Immature natural killer cell (primary cell): ENCODE data around the gene GPC1. TPM values are rescaled to one million over a fixed set of nuclear protein-coding genes. Genes with fewer than 3 reads are reported as not detected.
"Not testable (repeated sequence)": the region's sequence is repeated elsewhere in the genome, so short reads cannot be mapped to it uniquely, and the experiment has no call there.

Source experiments
- DNase-seq, 3 donors: peaks; one replicate each; pipeline ENCODE4 v3.0.0; 2022; ENCODE audit warnings: mixed read lengths in 1 of 3
- H3K27ac Mint-ChIP-seq, 6 donors: one replicate each; pipeline ENCODE4 v1.8.0; 2020; ENCODE audit warnings: mixed read lengths in 6 of 6, mild to moderate bottlenecking in 5 of 6, inconsistent platforms in 4 of 6, moderate library complexity in 3 of 6
- H3K27me3 Mint-ChIP-seq, 3 donors: one replicate each; pipeline ENCODE4 v1.8.0; 2020 to 2021; ENCODE audit warnings: low read depth in 3 of 3, mild to moderate bottlenecking in 3 of 3, mixed read lengths in 3 of 3, moderate library complexity in 3 of 3, inconsistent platforms in 1 of 3
- H3K36me3 Mint-ChIP-seq, 3 donors: one replicate each; pipeline ENCODE4 v1.8.0; 2020; ENCODE audit warnings: mixed read lengths in 3 of 3, inconsistent platforms in 2 of 3, mild to moderate bottlenecking in 2 of 3
- H3K4me1 Mint-ChIP-seq, 2 donors: one replicate each; pipeline ENCODE4 v1.8.0; 2020; ENCODE audit warnings: inconsistent platforms in 2 of 2, mild to moderate bottlenecking in 2 of 2, mixed read lengths in 2 of 2, moderate library complexity in 1 of 2
- H3K4me3 Mint-ChIP-seq, 5 donors: one replicate each; pipeline ENCODE4 v1.8.0; 2020; ENCODE audit warnings: mild to moderate bottlenecking in 5 of 5, mixed read lengths in 5 of 5, inconsistent platforms in 3 of 5, moderate library complexity in 3 of 5
- H3K9me3 Mint-ChIP-seq, 6 donors: one replicate each; pipeline ENCODE4 v1.8.0; 2020; ENCODE audit warnings: mild to moderate bottlenecking in 6 of 6, mixed read lengths in 6 of 6, inconsistent platforms in 4 of 6, moderate library complexity in 3 of 6
- polyA plus RNA-seq, 3 donors: library from polyadenylated mRNA; unstranded; fragments of 300-500 nt; fragmentation: Illumina TruSeq; gene quantifications; one replicate each; pipeline ENCODE4 v1.2.3, GENCODE V29; 2021

Gene GPC1
- polyA plus RNA-seq, 3 donors from 2014 or later = not detected

DNA sequence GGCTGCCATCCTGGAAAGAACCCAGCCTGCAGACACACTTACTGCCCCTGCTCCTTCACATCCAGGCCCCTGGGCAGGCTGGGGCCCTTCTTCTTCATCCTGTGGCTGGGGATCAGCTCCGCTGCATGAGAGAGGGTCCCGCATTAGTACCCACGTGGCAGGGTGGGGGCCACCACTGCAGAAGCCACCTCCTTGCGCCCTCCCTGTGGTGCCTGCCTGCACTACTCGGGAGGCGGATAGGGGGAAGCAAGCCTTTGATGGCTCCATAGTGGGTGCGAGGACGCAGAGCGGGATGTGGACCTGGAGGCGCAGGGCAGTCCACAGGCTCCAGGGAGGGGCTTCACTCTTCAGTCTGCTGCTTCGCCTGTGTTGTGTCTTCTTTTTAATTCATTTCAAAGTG is 46.7 kb downstream of the GPC1 start:
- H3K27ac Mint-ChIP-seq = no peak overlapping the region
- peaks cover 4 to 15% (median 13%) of the 10 kb centered on the region in 3 donors for H3K36me3 Mint-ChIP-seq
- no peaks in the 10 kb centered on the region for H3K27me3 Mint-ChIP-seq
- H3K9me3 Mint-ChIP-seq = peaks cover 0 to 5% (median 3%) of the 10 kb centered on the region in 6 donors
- H3K4me1 Mint-ChIP-seq = no peaks in the 10 kb centered on the region
- DNase-seq = no peak
- no peak overlapping the region for H3K4me3 Mint-ChIP-seq

DNA sequence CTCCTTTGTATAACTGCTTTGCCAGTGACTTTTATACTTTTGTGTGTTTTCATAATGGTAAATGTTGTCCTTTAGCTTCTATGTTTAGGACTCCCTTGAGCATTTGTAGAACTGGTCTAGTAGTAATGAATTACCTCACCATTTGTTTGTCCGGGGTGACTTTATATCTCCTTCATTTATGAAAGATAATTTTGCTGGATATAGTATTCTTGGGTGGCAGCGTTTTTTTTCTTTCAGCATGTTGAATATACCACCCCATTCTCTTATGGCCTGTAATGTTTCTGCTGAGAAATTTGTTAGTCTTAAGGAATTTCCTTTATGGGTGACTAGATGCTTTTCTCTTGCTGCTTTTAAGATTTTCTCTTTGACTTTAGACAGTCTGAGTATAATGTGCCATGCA is 56.0 kb downstream of the GPC1 start:
- peaks cover 35 to 52% (median 41%) of the 10 kb centered on the region in 3 donors for H3K36me3 Mint-ChIP-seq
- peaks cover 0 to 9% (median 3%) of the 10 kb centered on the region in 3 donors for H3K27me3 Mint-ChIP-seq
- H3K9me3 Mint-ChIP-seq = peaks cover 19 to 61% (median 54%) of the 10 kb centered on the region in 6 donors
- no peak overlapping the region for H3K4me3 Mint-ChIP-seq
- H3K27ac Mint-ChIP-seq = no peak overlapping the region
- no peaks in the 10 kb centered on the region for H3K4me1 Mint-ChIP-seq
- no peak for DNase-seq

DNA sequence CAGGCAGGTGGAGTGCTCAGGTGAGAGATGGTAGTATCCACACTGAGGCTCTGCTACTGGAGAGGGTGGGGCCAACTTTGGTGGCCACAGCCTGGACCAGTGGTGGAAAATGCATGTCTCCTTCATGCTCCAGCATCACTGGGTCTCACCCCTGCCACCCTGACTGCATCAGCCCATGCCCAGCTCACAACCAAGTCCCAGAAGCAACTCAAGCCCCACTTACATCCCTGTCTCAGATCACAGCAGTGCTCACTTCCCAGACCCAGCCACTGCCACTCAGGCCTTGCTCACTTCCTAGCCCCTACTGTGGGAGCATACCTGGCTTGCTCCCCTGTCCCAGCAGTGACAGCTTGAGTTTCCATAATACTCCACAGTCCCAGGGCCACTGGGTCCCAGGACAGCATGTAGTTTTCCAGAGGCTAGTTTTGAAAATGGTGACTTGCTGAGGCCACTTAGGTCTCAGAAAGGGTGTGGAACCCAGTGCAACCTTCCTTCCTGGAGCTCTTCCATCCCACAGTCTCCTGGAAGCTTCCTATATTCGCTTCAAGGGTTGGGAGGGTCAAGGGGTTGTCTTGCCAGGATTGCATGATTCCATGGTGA is 58.8 kb downstream of the GPC1 start:
- H3K36me3 Mint-ChIP-seq = peaks cover 45 to 50% (median 46%) of the 10 kb centered on the region in 3 donors
- no peak for DNase-seq

DNA sequence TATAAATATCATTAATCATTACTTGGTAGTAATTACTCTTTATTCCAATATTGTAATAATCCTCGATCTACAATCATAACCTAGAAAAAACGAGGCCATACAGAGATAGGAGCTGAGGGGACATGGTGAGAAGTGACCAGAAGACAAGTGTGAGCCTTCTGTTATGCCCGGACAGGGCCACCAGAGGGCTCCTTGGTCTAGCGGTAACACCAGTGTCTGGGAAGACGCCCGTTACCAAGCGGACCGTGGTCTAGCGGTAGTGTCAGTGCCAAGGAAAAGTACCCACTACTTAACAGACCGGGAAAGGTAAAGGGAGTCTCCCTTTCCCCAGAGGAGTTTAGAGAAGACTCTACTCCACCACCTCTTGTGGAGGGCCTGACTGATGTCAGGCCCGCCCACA is 59.5 kb downstream of the GPC1 start:
- not testable (repeated sequence) for H3K27ac Mint-ChIP-seq

More for the DNA sequence above, 58.8 kb downstream of the GPC1 start:
- Mint-ChIP-seq H3K4me1 (no peaks in the 10 kb centered on the region), H3K9me3 (peaks cover 15 to 37% (median 32%) of the 10 kb centered on the region in 6 donors), H3K4me3 (no peak overlapping the region), H3K27ac (no peak overlapping the region), H3K27me3 (peaks cover 0 to 9% (median 3%) of the 10 kb centered on the region in 3 donors)

DNA sequence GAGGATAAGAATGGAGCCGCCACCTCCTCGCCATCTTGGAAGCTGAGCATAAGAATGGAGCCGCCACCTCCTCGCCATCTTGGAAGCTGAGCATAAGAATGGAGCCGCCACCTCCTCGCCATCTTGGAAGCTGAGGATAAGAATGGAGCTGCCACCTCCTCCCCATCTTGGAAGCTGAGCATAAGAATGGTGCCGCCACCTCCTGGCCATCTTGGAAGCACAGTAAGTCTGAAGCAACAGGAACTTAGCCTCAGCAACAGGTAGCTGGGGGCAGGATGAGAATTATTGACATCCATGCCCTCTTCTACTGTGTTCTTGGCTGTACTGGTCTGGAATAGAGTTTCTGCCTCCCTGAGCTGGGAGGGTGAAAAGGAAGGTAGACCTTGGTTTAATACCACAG is 61.6 kb downstream of the GPC1 start:
- peaks cover 31 to 46% (median 40%) of the 10 kb centered on the region in 3 donors for H3K36me3 Mint-ChIP-seq
- H3K27ac Mint-ChIP-seq, H3K4me1 Mint-ChIP-seq, H3K27me3 Mint-ChIP-seq, DNase-seq, H3K4me3 Mint-ChIP-seq: not testable (repeated sequence)
- H3K9me3 Mint-ChIP-seq = peaks cover 5 to 11% (median 6%) of the 10 kb centered on the region in 6 donors

More for the DNA sequence above, 59.5 kb downstream of the GPC1 start:
- DNase-seq, H3K27me3 Mint-ChIP-seq, H3K4me3 Mint-ChIP-seq, H3K4me1 Mint-ChIP-seq: not testable (repeated sequence)
- H3K36me3 Mint-ChIP-seq = peaks cover 42 to 50% (median 45%) of the 10 kb centered on the region in 3 donors
- H3K9me3 Mint-ChIP-seq = peaks cover 11 to 31% (median 25%) of the 10 kb centered on the region in 6 donors

DNA sequence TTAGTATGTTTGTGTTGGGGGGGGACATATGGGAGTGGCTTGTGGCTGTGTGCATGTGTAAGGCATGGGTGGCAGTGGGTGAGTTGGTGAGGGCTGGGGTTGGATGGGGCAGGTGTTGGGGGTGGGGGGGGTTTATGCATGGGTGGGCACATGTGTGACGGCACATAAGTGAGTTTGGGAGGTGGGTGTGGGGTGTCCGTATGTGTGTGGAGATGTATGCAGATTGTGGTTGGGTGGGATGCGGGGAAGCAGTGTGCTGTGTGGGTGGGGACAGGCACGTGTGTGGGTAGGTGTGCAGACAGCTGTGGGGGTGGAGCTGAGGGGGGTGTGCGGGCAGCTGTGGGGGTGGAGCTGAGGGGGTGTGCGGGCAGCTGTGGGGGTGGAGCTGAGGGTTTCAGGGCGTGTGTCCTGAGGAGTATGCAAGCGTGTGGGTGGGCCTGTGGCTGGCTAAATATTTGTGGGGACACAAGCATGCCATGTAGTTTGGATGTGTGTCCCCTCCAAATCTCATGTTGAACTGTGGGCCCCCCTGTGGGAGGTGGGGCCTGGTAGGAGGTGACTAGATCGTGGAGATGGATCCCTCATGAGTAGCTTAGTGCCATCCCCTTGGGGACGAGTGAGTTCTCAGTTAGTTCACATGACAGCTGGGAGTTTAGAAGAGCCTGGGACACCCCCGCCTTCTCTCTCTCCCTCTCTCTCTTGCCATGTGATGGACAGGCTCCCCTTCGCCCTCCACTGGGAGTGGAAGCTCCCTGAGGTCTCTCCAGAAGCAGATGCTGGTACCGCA is 62.9 kb downstream of the GPC1 start:
- no peak overlapping the region for H3K27ac Mint-ChIP-seq
- peaks cover 26 to 43% (median 34%) of the 10 kb centered on the region in 3 donors for H3K36me3 Mint-ChIP-seq
- DNase-seq = no peak
- peaks cover 0 to 3% (median 2%) of the 10 kb centered on the region in 6 donors for H3K9me3 Mint-ChIP-seq
- H3K27me3 Mint-ChIP-seq = peaks cover 1 to 3% (median 3%) of the 10 kb centered on the region in 3 donors
- H3K4me1 Mint-ChIP-seq = no peaks in the 10 kb centered on the region
- H3K4me3 Mint-ChIP-seq = no peak overlapping the region

DNA sequence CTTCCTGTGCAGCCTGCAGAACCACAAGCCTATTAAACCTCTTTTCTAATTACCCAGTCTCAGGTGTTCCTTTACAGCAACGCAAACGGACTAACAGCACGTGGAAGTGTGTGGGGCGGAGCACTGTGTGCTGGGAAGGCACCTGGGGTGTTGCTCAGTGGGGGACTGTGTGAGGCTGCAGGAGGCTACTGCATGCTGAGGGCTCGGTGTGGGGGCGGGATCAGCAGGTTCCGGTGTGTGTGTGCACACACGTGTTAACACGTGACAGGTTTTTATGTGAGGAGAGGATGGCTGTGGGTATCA is 63.4 kb downstream of the GPC1 start:
- H3K36me3 Mint-ChIP-seq = peaks cover 23 to 38% (median 31%) of the 10 kb centered on the region in 3 donors
- H3K4me1 Mint-ChIP-seq = no peaks in the 10 kb centered on the region
- no peak overlapping the region for H3K4me3 Mint-ChIP-seq
- no peak for DNase-seq
- peaks cover 0 to 2% (median 0%) of the 10 kb centered on the region in 6 donors for H3K9me3 Mint-ChIP-seq
- no peak overlapping the region for H3K27ac Mint-ChIP-seq
- peaks cover 1 to 3% (median 2%) of the 10 kb centered on the region in 3 donors for H3K27me3 Mint-ChIP-seq

DNA sequence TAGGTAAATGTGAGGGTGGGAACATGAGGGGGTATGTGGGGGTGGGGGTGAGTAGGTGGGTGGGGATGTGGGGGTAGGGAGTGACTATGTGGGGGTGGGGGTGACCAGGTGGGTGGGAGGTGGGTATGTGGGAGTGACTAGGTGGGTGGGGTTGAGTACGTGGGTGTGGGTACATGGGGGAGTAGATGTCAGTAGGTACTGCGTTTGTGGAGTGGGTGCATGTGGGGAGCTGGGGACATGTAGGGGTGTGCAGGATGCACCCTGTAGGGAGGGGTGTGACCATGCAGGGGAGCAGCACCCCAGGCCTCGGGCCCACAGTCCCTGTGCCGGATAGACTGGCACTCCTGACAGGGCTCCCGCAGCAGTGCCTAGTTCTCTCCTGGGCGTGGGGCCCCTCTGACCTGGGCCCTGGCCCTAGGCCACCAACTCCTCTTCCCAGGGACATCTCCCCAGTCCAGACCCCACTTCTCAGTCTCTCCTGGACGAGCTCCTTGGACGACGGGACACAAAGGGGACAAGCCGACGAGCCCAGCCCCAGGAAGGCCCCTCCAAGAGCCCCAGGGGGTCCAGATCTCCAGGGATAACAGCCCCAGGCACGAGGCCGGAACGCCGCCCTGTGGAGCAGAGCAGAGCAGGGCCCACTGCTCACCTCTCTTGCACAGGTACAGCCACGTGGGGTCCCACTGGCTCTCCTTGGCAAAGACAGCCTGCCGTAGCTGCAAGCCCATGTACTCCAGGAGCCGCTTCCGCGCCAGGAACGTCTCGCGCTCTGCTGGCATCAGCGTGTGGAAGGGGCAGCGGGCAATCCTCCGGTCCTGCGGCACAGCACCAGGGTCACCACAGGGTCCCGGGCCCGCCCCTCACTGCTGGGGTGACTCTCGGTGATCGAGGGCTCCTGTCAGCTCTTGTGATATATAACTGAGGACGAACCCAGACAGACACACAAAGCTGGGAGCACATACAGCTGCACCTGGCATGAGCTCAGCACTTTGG is 64.1 kb downstream of the GPC1 start:
- Mint-ChIP-seq H3K4me1 (no peaks in the 10 kb centered on the region), H3K27ac (no peak overlapping the region), H3K9me3 (peaks cover 0 to 2% (median 0%) of the 10 kb centered on the region in 6 donors), H3K4me3 (no peak overlapping the region), H3K27me3 (peaks cover under 1 to 2% (median 1%) of the 10 kb centered on the region in 3 donors), H3K36me3 (peaks cover 23 to 38% (median 31%) of the 10 kb centered on the region in 3 donors)
- no peak for DNase-seq

DNA sequence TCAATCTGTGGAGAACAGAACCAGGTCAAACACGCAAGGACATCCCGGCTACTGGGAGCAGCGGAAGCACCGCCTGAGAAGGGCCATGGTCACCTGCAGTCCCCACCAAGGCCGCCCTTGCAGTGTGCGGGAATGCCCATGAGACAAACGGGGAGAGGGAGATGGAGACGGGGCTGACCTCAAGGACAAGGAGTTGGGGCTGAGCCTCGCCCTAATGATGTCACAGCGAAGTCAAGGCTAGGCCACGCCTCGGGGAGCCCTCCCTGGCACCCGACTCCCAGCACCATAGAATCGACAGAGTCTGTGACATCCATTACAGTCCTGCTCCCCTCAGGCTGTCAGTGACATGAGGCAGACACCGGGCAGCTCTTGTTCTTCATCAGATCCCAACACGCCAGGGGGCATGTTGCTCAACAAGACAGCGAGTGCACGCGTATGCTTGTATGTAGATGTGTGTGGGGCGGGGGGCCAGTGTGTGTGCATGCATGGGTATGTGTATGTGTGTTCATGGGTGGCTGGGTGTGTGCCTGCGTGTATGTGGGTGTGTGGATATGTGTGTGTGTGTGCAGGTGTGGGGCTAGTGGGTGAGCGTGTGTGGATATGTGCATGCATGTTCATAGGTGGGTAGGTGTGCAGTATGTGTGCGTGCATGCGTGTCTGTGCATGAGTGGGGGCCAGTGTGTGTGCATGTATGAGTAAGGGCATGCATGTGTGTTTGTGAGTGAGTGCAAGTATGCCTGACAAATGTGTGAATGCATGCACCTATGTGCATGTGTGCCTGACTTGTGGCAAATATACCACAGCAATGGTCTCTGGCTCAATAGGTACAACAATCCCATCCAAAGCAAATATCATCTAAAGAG is 65.3 kb downstream of the GPC1 start:
- Mint-ChIP-seq H3K4me3 (no peak overlapping the region), H3K27ac (no peak overlapping the region), H3K9me3 (peaks cover 0 to 2% (median 0%) of the 10 kb centered on the region in 6 donors), H3K4me1 (no peaks in the 10 kb centered on the region), H3K27me3 (peaks cover 0 to 1% (median 0%) of the 10 kb centered on the region in 3 donors), H3K36me3 (peaks cover 17 to 32% (median 21%) of the 10 kb centered on the region in 3 donors)
- DNase-seq = no peak

DNA sequence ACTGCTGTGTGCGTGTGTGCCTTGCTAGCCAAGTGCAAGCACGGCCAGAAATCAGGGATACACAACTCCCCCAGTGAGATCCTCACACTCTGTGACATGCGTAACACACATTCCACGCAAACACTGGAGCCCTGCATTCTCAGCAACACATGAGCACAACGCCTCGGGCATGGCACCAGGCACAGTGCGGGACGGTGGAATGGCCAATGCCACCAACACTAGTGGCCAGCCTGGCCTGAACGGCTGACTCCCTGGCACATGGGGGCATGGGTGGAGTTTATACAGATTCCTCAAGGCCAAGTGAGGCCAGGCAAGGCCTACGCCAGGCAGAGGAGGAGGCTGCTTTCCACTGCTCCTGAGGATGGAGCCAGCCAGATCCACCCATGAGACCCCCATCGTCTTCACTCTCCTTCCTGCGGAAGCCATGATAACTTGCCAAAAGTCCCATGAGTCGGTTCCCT is 66.1 kb downstream of the GPC1 start:
- no peak overlapping the region for H3K4me3 Mint-ChIP-seq
- H3K27me3 Mint-ChIP-seq = peaks cover 0 to 1% (median 0%) of the 10 kb centered on the region in 3 donors
- peaks cover 0 to 2% (median 0%) of the 10 kb centered on the region in 6 donors for H3K9me3 Mint-ChIP-seq
- peaks cover 10 to 24% (median 15%) of the 10 kb centered on the region in 3 donors for H3K36me3 Mint-ChIP-seq
- no peak overlapping the region for H3K27ac Mint-ChIP-seq
- no peak for DNase-seq
- H3K4me1 Mint-ChIP-seq = no peaks in the 10 kb centered on the region

DNA sequence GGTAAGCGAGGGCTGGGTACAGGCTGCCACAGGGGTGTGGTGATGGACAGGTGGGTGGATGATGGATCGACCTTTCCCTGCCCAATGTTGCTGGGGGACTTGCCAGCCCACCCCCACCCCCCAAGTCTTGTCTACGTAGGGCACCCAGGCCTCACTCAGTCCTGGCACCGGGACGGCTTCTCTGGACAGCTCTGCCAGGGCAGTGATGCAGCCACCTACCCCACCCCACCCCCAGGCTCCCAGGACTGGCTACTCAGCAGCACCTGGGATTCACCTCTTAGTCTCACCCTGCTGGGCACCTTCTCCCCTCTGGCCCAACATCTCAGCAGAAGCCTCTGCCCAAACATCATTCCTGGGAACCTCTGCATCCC is 66.6 kb downstream of the GPC1 start:
- Mint-ChIP-seq H3K27ac (no peak overlapping the region), H3K4me3 (no peak overlapping the region), H3K36me3 (peaks cover 5 to 20% (median 12%) of the 10 kb centered on the region in 3 donors), H3K4me1 (no peaks in the 10 kb centered on the region), H3K27me3 (peaks cover 0 to 1% (median 0%) of the 10 kb centered on the region in 3 donors), H3K9me3 (peaks cover 0 to 2% (median 0%) of the 10 kb centered on the region in 6 donors)
- no peak for DNase-seq

DNA sequence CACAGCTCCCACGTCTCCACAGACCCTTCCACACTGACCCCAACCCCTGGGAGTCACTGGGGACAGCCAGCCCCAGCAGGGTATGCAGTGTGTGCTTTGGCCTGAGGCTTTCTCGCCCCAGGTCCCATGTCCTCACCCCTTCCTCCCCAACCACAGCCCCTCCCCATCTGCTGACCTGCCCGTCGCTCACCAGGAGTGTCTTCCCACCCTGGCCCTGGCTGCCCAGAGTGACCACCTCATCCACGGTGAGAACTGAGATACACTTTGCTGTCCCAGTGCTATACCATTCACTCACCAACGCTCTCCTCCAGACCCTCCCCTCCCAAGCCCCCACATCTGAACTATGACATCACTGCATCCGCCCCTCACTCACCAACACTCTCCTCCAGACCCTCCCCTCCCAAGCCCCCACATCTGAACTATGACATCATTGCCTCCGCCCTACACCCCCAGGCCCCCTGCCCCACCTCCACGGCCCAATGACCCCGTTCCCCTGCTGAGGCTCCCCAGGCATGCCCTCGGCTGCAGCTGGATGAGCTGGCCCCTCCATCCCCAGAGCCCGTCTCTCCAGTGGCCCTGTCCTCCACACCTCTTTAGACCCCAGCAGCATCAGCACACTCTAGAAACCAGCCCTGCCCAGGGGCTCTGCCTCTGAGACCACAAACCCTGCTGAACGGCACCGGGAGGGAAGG is 67.1 kb downstream of the GPC1 start:
- Mint-ChIP-seq H3K4me3 (no peak overlapping the region), H3K36me3 (peaks cover 2 to 16% (median 7%) of the 10 kb centered on the region in 3 donors), H3K27ac (no peak overlapping the region), H3K27me3 (peaks cover 0 to 1% (median 0%) of the 10 kb centered on the region in 3 donors), H3K4me1 (no peaks in the 10 kb centered on the region), H3K9me3 (peaks cover 0 to 2% (median 0%) of the 10 kb centered on the region in 6 donors)
- no peak for DNase-seq
